HepG2 (cell line): ENCODE data around the gene ATP7B. TPM values are rescaled to one million over a fixed set of nuclear protein-coding genes. Genes with fewer than 3 reads are reported as not detected.
A peak's percentile ranks its signal among the peaks of the same experiment; 100 is the strongest.

Experiments
- AGO1 ChIP-seq: fragments of 200-400 bp; formaldehyde crosslinking; IDR thresholded peaks from 2 replicates; pipeline ENCODE4 v1.6.1; 2017; ENCODE audit warnings: mild to moderate bottlenecking, low read depth, low read length, moderate library complexity; ENCODE audit not compliant: poor library complexity, severe bottlenecking
- CREM ChIP-seq, 2 experiments: sonication (generic) in 1 of 2; formaldehyde crosslinking in 1 of 2; IDR thresholded peaks; 2 replicates each; pipeline versions ENCODE4 v1.4.0 to v1.6.1; 2016 to 2020; ENCODE audit warnings: antibody characterized with exemption in 1 of 2, mild to moderate bottlenecking in 1 of 2, missing genetic modification reagents in 1 of 2
- E2F2 ChIP-seq: sonication (generic); formaldehyde crosslinking; IDR thresholded peaks from 2 replicates; pipeline ENCODE4 v1.4.0; 2020; ENCODE audit warnings: missing genetic modification reagents, borderline replicate concordance
- HES4 ChIP-seq: sonication (generic); formaldehyde crosslinking; IDR thresholded peaks from 2 replicates; pipeline ENCODE4 v1.9.0; 2021; ENCODE audit warnings: mild to moderate bottlenecking, missing genetic modification reagents, borderline replicate concordance
- HMG20A ChIP-seq: IDR thresholded peaks from 2 replicates; pipeline ENCODE4 v1.6.1; 2016; ENCODE audit warnings: borderline replicate concordance
- IKZF4 ChIP-seq: sonication (generic); formaldehyde crosslinking; IDR thresholded peaks from 2 replicates; pipeline ENCODE4 v1.5.1; 2020; ENCODE audit warnings: borderline replicate concordance, mild to moderate bottlenecking, low read depth, missing genetic modification reagents; ENCODE audit errors: not compliant biosample characterization
- ISL2 ChIP-seq: sonication (generic); formaldehyde crosslinking; IDR thresholded peaks from 2 replicates; pipeline ENCODE4 v1.5.0; 2020; ENCODE audit warnings: missing genetic modification reagents
- KLF13 ChIP-seq: sonication (generic); formaldehyde crosslinking; IDR thresholded peaks from 2 replicates; pipeline ENCODE4 v1.4.0; 2020; ENCODE audit warnings: mild to moderate bottlenecking, missing genetic modification reagents
- MBNL3 ChIP-seq: fragments of 250-450 bp; sonication (Bioruptor Pico); conservative IDR thresholded peaks from 2 replicates; pipeline ENCODE4 v1.8.0; 2022; ENCODE audit warnings: mild to moderate bottlenecking, inconsistent platforms
- NR2F1 ChIP-seq, 2 experiments: fragments of 450-650 bp in 1 of 2; formaldehyde crosslinking in 1 of 2; IDR thresholded peaks; 2 replicates each; pipeline versions ENCODE4 v1.5.0 to v1.6.1; 2016 to 2020; ENCODE audit warnings: mild to moderate bottlenecking in 1 of 2, missing compliant biosample characterization in 1 of 2, missing genetic modification reagents in 1 of 2, moderate library complexity in 1 of 2
- PHF5A ChIP-seq: IDR thresholded peaks from one replicate; pipeline ENCODE4 v1.6.1; 2018; ENCODE audit warnings: low read depth, missing genetic modification reagents; ENCODE audit not compliant: unreplicated experiment
- SMAD1 ChIP-seq: sonication (generic); formaldehyde crosslinking; IDR thresholded peaks from 2 replicates; pipeline ENCODE4 v1.4.0; 2020; ENCODE audit warnings: missing genetic modification reagents, low read depth, mild to moderate bottlenecking, borderline replicate concordance
- TAF1 ChIP-seq: sonication (generic); formaldehyde crosslinking; IDR thresholded peaks from 2 replicates; pipeline ENCODE4 v1.4.0; 2020; ENCODE audit warnings: missing genetic modification reagents
- TBL1XR1 ChIP-seq: fragments of 150-350 bp; IDR thresholded peaks from 2 replicates; pipeline ENCODE4 v1.6.1; 2014; ENCODE audit warnings: borderline replicate concordance, low read length; ENCODE audit not compliant: partially characterized antibody
- ZFP82 ChIP-seq: sonication (generic); formaldehyde crosslinking; IDR thresholded peaks from 2 replicates; pipeline ENCODE4 v1.5.1; 2020; ENCODE audit warnings: mild to moderate bottlenecking, missing genetic modification reagents, borderline replicate concordance
- ZNF274 ChIP-seq: sonication (generic); formaldehyde crosslinking; IDR thresholded peaks from 2 replicates; pipeline ENCODE4 v1.5.1; 2020; ENCODE audit warnings: mild to moderate bottlenecking, missing genetic modification reagents
- ZNF446 ChIP-seq: sonication (generic); formaldehyde crosslinking; IDR thresholded peaks from 2 replicates; pipeline ENCODE4 v1.5.0; 2020; ENCODE audit warnings: mild to moderate bottlenecking, missing genetic modification reagents
- ZNF607 ChIP-seq: sonication (generic); formaldehyde crosslinking; IDR thresholded peaks from 2 replicates; pipeline ENCODE4 v1.5.1; 2020; ENCODE audit warnings: missing genetic modification reagents, mild to moderate bottlenecking, borderline replicate concordance
- ZNF615 ChIP-seq: sonication (generic); formaldehyde crosslinking; IDR thresholded peaks from 2 replicates; pipeline ENCODE4 v1.5.0; 2020; ENCODE audit warnings: mild to moderate bottlenecking, missing genetic modification reagents, borderline replicate concordance
- ZSCAN9 ChIP-seq: IDR thresholded peaks from 2 replicates; pipeline ENCODE4 v1.6.1; 2016; ENCODE audit warnings: borderline replicate concordance
- polyA plus RNA-seq, 8 experiments: library from polyadenylated mRNA; depleted of rRNA in 3 of 8; stranded (reverse) in 7 of 8; unstranded in 1 of 8; fragments of >200 nt; fragmentation: Illumina TruSeq in 4 of 8; extraction: Trizol in 4 of 8; gene quantifications; 2 replicates each; pipeline versions ENCODE4 v1.2.1 to v1.2.3, GENCODE V29; 2011 to 2016; ENCODE audit warnings: low read depth in 4 of 8, missing spikeins in 1 of 8, mixed read lengths in 1 of 8; ENCODE audit not compliant: insufficient read depth in 1 of 8
- total RNA-seq, 5 experiments: library from RNA; depleted of rRNA; stranded (reverse); fragments of >200 nt; fragmentation: Illumina TruSeq; extraction: Trizol; gene quantifications; 2 replicates each; pipeline ENCODE4 v1.2.3, GENCODE V29; 2016; ENCODE audit warnings: low read depth in 1 of 5
- TF ChIP-seq, protein P1 (sequence below), 2 experiments: IDR thresholded peaks; 2 replicates each; pipeline ENCODE4 v1.6.1; 2011 to 2012; ENCODE audit warnings: low read length in 2 of 2, borderline replicate concordance in 1 of 2, low read depth in 1 of 2, mild to moderate bottlenecking in 1 of 2, moderate library complexity in 1 of 2
- TF ChIP-seq, protein P2 (sequence below): sonication (generic); formaldehyde crosslinking; IDR thresholded peaks from 2 replicates; pipeline ENCODE4 v1.5.1; 2020; ENCODE audit warnings: missing genetic modification reagents, mild to moderate bottlenecking, borderline replicate concordance

The ATP7B gene
- total and polyA plus RNA-seq, 2 of the 13 experiments (the other 11 are each of a cell fraction or from before 2014, with no cell fraction given) = 31.8 to 57.4 TPM

- TF ChIP-seq, protein P1, sequence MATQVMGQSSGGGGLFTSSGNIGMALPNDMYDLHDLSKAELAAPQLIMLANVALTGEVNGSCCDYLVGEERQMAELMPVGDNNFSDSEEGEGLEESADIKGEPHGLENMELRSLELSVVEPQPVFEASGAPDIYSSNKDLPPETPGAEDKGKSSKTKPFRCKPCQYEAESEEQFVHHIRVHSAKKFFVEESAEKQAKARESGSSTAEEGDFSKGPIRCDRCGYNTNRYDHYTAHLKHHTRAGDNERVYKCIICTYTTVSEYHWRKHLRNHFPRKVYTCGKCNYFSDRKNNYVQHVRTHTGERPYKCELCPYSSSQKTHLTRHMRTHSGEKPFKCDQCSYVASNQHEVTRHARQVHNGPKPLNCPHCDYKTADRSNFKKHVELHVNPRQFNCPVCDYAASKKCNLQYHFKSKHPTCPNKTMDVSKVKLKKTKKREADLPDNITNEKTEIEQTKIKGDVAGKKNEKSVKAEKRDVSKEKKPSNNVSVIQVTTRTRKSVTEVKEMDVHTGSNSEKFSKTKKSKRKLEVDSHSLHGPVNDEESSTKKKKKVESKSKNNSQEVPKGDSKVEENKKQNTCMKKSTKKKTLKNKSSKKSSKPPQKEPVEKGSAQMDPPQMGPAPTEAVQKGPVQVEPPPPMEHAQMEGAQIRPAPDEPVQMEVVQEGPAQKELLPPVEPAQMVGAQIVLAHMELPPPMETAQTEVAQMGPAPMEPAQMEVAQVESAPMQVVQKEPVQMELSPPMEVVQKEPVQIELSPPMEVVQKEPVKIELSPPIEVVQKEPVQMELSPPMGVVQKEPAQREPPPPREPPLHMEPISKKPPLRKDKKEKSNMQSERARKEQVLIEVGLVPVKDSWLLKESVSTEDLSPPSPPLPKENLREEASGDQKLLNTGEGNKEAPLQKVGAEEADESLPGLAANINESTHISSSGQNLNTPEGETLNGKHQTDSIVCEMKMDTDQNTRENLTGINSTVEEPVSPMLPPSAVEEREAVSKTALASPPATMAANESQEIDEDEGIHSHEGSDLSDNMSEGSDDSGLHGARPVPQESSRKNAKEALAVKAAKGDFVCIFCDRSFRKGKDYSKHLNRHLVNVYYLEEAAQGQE (IDR thresholded peaks at IDR 0.05; ENCODE audit: borderline replicate concordance in 1 of 2, low read depth in 1 of 2, low read length in 2 of 2) = no peak
- TF ChIP-seq ZFP82 (CRISPR knock-in tag) (no peak), E2F2 (CRISPR knock-in tag) (no peak), PHF5A (peak; percentile 81), TAF1 (CRISPR knock-in tag) (no peak), ZSCAN9 (CRISPR knock-in tag) (peak; percentile 65; the same call in 1 of the 2 replicates), KLF13 (no peak), HMG20A (peak; percentile 45; the same call in 1 of the 2 replicates), MBNL3 (CRISPR knock-in tag) (no peak), ZNF615 (CRISPR knock-in tag) (peak; percentile 4; the same call in 1 of the 2 replicates), TBL1XR1 (no peak), ZNF607 (CRISPR knock-in tag) (no peak), IKZF4 (peak; percentile 28), ISL2 (peak; percentile 54; the same call in 1 of the 2 replicates), NR2F1 (CRISPR knock-in tag; IDR thresholded peaks at IDR 0.05) (no peak), CREM (IDR thresholded peaks at IDR 0.05) (no peak; the same call in 1 of the 2 replicates), CREM (CRISPR knock-in tag; IDR thresholded peaks at IDR 0.05) (no peak), AGO1 (no peak), SMAD1 (CRISPR knock-in tag) (no peak), ZNF446 (CRISPR knock-in tag) (no peak), ZNF274 (CRISPR knock-in tag) (peak; percentile 49; the same call in 1 of the 2 replicates), HES4 (no peak)
- TF ChIP-seq, protein P2, sequence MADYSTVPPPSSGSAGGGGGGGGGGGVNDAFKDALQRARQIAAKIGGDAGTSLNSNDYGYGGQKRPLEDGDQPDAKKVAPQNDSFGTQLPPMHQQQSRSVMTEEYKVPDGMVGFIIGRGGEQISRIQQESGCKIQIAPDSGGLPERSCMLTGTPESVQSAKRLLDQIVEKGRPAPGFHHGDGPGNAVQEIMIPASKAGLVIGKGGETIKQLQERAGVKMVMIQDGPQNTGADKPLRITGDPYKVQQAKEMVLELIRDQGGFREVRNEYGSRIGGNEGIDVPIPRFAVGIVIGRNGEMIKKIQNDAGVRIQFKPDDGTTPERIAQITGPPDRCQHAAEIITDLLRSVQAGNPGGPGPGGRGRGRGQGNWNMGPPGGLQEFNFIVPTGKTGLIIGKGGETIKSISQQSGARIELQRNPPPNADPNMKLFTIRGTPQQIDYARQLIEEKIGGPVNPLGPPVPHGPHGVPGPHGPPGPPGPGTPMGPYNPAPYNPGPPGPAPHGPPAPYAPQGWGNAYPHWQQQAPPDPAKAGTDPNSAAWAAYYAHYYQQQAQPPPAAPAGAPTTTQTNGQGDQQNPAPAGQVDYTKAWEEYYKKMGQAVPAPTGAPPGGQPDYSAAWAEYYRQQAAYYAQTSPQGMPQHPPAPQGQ (CRISPR knock-in tag) = peak; percentile 71; the same call in 1 of the 2 replicates
Observed at GRCh38 chr13:51997641-51998330, 13.5 kb downstream of the ATP7B start (continued).
